Testis (tissue), 3 donors: ENCODE data around the gene LRRC36. TPM values are rescaled to one million over a fixed set of nuclear protein-coding genes. Genes with fewer than 3 reads are reported as not detected.
A peak's percentile ranks its signal among the peaks of the same experiment; 100 is the strongest.

Experiments
- DNase-seq: peaks from one replicate; pipeline ENCODE4 v3.0.0-alpha.2; 2019
- H3K27ac ChIP-seq, 2 donors: fragments of 200-600 bp; sonication (generic); one replicate each; pipeline ENCODE4 v1.5.1; 2019
- H3K27me3 ChIP-seq: fragments of 200-600 bp; sonication (generic); one replicate; pipeline ENCODE4 v1.5.1; 2019
- H3K36me3 ChIP-seq: fragments of 200-600 bp; sonication (generic); one replicate; pipeline ENCODE4 v1.5.1; 2017; ENCODE audit warnings: low read depth; ENCODE audit errors: missing control alignments
- H3K4me1 ChIP-seq: fragments of 200-600 bp; sonication (generic); one replicate; pipeline ENCODE4 v1.5.1; 2019
- H3K4me3 ChIP-seq, 2 donors: fragments of 200-600 bp; sonication (generic); one replicate each; pipeline ENCODE4 v1.5.1; 2017 to 2019
- H3K9me3 ChIP-seq: fragments of 200-600 bp; sonication (generic); one replicate; pipeline ENCODE4 v1.5.1; 2017
- CTCF ChIP-seq, 3 experiments: fragments of 450-650 bp in 2 of 3; fragments of 200-600 bp in 1 of 3; sonication (generic) in 1 of 3; IDR thresholded peaks; one replicate each; pipeline ENCODE4 v1.5.1; 2016 to 2019; ENCODE audit warnings: antibody characterized with exemption in 3 of 3, mild to moderate bottlenecking in 2 of 3, moderate library complexity in 1 of 3
- POLR2A ChIP-seq: fragments of 450-650 bp; IDR thresholded peaks from one replicate; pipeline ENCODE4 v1.6.1; 2017; ENCODE audit warnings: antibody characterized with exemption, mild to moderate bottlenecking, moderate library complexity
- WGBS, 2 donors: methylation state at CpG; one replicate each; pipeline ENCODE4 v1.1.5; 2018; 5-methylcytosine and 5-hydroxymethylcytosine counted together
- intact Hi-C: fragments of 100-400 bp; cut with DNase I; formaldehyde crosslinking; loops from one replicate; pipeline ENCODE4 v1.15.1; 2023; ENCODE audit warnings: low total_unique reads
- polyA plus RNA-seq: library from polyadenylated mRNA; stranded (reverse); fragments of 350-450 nt; fragmentation: Illumina TruSeq; extraction: RNeasy Lipid Tissue Mini Kit (QIAGEN cat#74804); gene quantifications from one replicate; pipeline ENCODE4 v1.2.3, GENCODE V29; 2014; ENCODE audit warnings: low read depth, low replicate concordance; ENCODE audit not compliant: insufficient read depth
- small RNA-seq, 2 donors: library from RNA; depleted of rRNA; stranded (forward); fragments of <200 nt; gene quantifications; one replicate each; pipeline ENCODE3, GENCODE V24; 2016
- total RNA-seq, 2 donors: library from RNA; depleted of rRNA; stranded (reverse); fragments of >200 nt; gene quantifications; one replicate each; pipeline ENCODE4 v1.2.3, GENCODE V29; 2016

Gene LRRC36
- total and polyA plus RNA-seq, 3 donors from 2014 or later, result 28.3 to 94.5 (median 40.9) TPM

GRCh38 chr16:67431775-67432505 lies 105.3 kb downstream of the LRRC36 start:
- H3K4me3 ChIP-seq, result peak overlapping the region in 1 of 2 donors; percentile 22
- no peaks in the 10 kb centered on the region for H3K36me3 ChIP-seq
- H3K27ac ChIP-seq, result peak overlapping the region in 1 of 2 donors; percentile 56
- intact Hi-C loops, result no loop called here
- H3K27me3 ChIP-seq, result no peaks in the 10 kb centered on the region
- no peaks in the 10 kb centered on the region for H3K9me3 ChIP-seq
- H3K4me1 ChIP-seq, result peaks cover 27% of the 10 kb centered on the region
- no peak for TF ChIP-seq POLR2A
- no peak for TF ChIP-seq CTCF (IDR thresholded peaks at IDR 0.05)
- DNase-seq, result no peak
- 20 to 30% methylated on average over 7 to 12 of the region's 13 CpGs for WGBS, 2 donors

- Histone ChIP-seq H3K4me1 (peaks cover 27% of the 10 kb centered on the region), H3K4me3 (no peak overlapping the region), H3K36me3 (no peaks in the 10 kb centered on the region), H3K27ac (no peak overlapping the region), H3K9me3 (no peaks in the 10 kb centered on the region), H3K27me3 (no peaks in the 10 kb centered on the region)
- DNase-seq, result no peak
- intact Hi-C loops, result no loop called here
- WGBS, 2 donors, result 39 to 70% methylated on average over 4 to 5 of the region's 5 CpGs
- TF ChIP-seq CTCF (IDR thresholded peaks at IDR 0.05) (no peak), POLR2A (no peak)
Observed at GRCh38 chr16:67432506-67432890, 105.9 kb downstream of the LRRC36 start.

- Histone ChIP-seq H3K27me3 (no peaks in the 10 kb centered on the region), H3K4me3 (no peak overlapping the region), H3K27ac (no peak overlapping the region), H3K9me3 (no peaks in the 10 kb centered on the region), H3K4me1 (peaks cover 27% of the 10 kb centered on the region), H3K36me3 (no peaks in the 10 kb centered on the region)
- TF ChIP-seq POLR2A (no peak), CTCF (IDR thresholded peaks at IDR 0.05) (no peak)
- DNase-seq, result no peak
- WGBS, 2 donors, result 70 to 85% methylated on average over 5 of the region's 5 CpGs
- intact Hi-C loops, result no loop called here
Observed at GRCh38 chr16:67433131-67433719, 106.6 kb downstream of the LRRC36 start.

Small RNAs within 50 kb of the gene (small RNA-seq; reads per million reads assigned to genes)
- gene RNU1-123P, result 0 reads per million in 2 donors

Other genes with a start within 250 kb of the LRRC36 start
- 10 to 100 TPM; 32.6 to 41.6 TPM for gene PHAF1, start 216.9 kb upstream of the LRRC36 start, total RNA-seq
- 31.2 TPM for gene PHAF1, start 216.9 kb upstream of the LRRC36 start, polyA plus RNA-seq
- 10 to 100 TPM; 18.6 to 24.6 TPM for gene B3GNT9, start 175.8 kb upstream of the LRRC36 start, total RNA-seq
- gene B3GNT9, start 175.8 kb upstream of the LRRC36 start, polyA plus RNA-seq, result 18.0 TPM
- 10 to 100 TPM; 15.9 to 23.9 TPM for gene TRADD, start 166.9 kb upstream of the LRRC36 start, total RNA-seq
- 7.4 TPM for gene TRADD, start 166.9 kb upstream of the LRRC36 start, polyA plus RNA-seq
- 10 to 100 TPM; 20.6 to 26.9 TPM for gene FBXL8, start 166.9 kb upstream of the LRRC36 start, total RNA-seq
- 3.7 TPM for gene FBXL8, start 166.9 kb upstream of the LRRC36 start, polyA plus RNA-seq
- 10 to 100 TPM; 63.4 to 78.3 TPM for gene HSF4, start 162.1 kb upstream of the LRRC36 start, total RNA-seq
- 20.2 TPM for gene HSF4, start 162.1 kb upstream of the LRRC36 start, polyA plus RNA-seq
- gene NOL3, start 156.3 kb upstream of the LRRC36 start, total RNA-seq, result 10 to 100 TPM; 16.2 to 34.9 TPM
- gene NOL3, start 156.3 kb upstream of the LRRC36 start, polyA plus RNA-seq, result 11.8 TPM
- gene MATCAP1, start 142.9 kb upstream of the LRRC36 start, total RNA-seq, result 10 to 100 TPM; 65.1 to 89.4 TPM
- gene MATCAP1, start 142.9 kb upstream of the LRRC36 start, polyA plus RNA-seq, result 44.6 TPM
- 1 to 10 TPM; 5.1 to 9.0 TPM for gene EXOC3L1, start 136.7 kb upstream of the LRRC36 start, total RNA-seq
- gene EXOC3L1, start 136.7 kb upstream of the LRRC36 start, polyA plus RNA-seq, result 2.6 TPM
- gene E2F4, start 134.7 kb upstream of the LRRC36 start, total RNA-seq, result 100 to 1,000 TPM; 110 to 126 TPM
- gene E2F4, start 134.7 kb upstream of the LRRC36 start, polyA plus RNA-seq, result 72.5 TPM
- gene ELMO3, start 127.7 kb upstream of the LRRC36 start, total RNA-seq, result 10 to 100 TPM in 1 of 2 donors, 1 to 10 TPM in 1; 9.3 to 10.5 TPM
- 22.2 TPM for gene ELMO3, start 127.7 kb upstream of the LRRC36 start, polyA plus RNA-seq
- 10 to 100 TPM; 57.4 to 66.8 TPM for gene TMEM208, start 99.7 kb upstream of the LRRC36 start, total RNA-seq
- gene TMEM208, start 99.7 kb upstream of the LRRC36 start, polyA plus RNA-seq, result 55.6 TPM
- gene FHOD1, start 79.3 kb upstream of the LRRC36 start, total RNA-seq, result 10 to 100 TPM; 28.8 to 40.0 TPM
- 17.0 TPM for gene FHOD1, start 79.3 kb upstream of the LRRC36 start, polyA plus RNA-seq
- 10 to 100 TPM in 1 of 2 donors, 1 to 10 TPM in 1; 6.8 to 15.7 TPM for gene SLC9A5, start 77.8 kb upstream of the LRRC36 start, total RNA-seq
- gene SLC9A5, start 77.8 kb upstream of the LRRC36 start, polyA plus RNA-seq, result 4.8 TPM
- gene PLEKHG4, start 47.3 kb upstream of the LRRC36 start, total RNA-seq, result 100 to 1,000 TPM in 1 of 2 donors, 10 to 100 TPM in 1; 86.5 to 137 TPM
- 102 TPM for gene PLEKHG4, start 47.3 kb upstream of the LRRC36 start, polyA plus RNA-seq
- 100 to 1,000 TPM in 1 of 2 donors, 10 to 100 TPM in 1; 59.2 to 102 TPM for gene KCTD19, start 74 bp upstream of the LRRC36 start, total RNA-seq
- gene KCTD19, start 74 bp upstream of the LRRC36 start, polyA plus RNA-seq, result 144 TPM
- 10 to 100 TPM in 1 of 2 donors, 1 to 10 TPM in 1; 9.5 to 17.5 TPM for gene TPPP3, start 66.7 kb downstream of the LRRC36 start, total RNA-seq
- 67.6 TPM for gene TPPP3, start 66.7 kb downstream of the LRRC36 start, polyA plus RNA-seq
- gene ZDHHC1, start 89.7 kb downstream of the LRRC36 start, total RNA-seq, result 10 to 100 TPM; 62.0 to 62.7 TPM
- gene ZDHHC1, start 89.7 kb downstream of the LRRC36 start, polyA plus RNA-seq, result 26.7 TPM
- 1 to 10 TPM; 4.9 to 7.7 TPM for gene HSD11B2, start 104.3 kb downstream of the LRRC36 start, total RNA-seq
- gene HSD11B2, start 104.3 kb downstream of the LRRC36 start, polyA plus RNA-seq, result 11.5 TPM
- gene ATP6V0D1, start 154.3 kb downstream of the LRRC36 start, total RNA-seq, result 100 to 1,000 TPM in 1 of 2 donors, 10 to 100 TPM in 1; 95.0 to 135 TPM
- 165 TPM for gene ATP6V0D1, start 154.3 kb downstream of the LRRC36 start, polyA plus RNA-seq
- gene AGRP, start 156.7 kb downstream of the LRRC36 start, total RNA-seq, result 1 to 10 TPM; 1.2 to 1.7 TPM
- gene AGRP, start 156.7 kb downstream of the LRRC36 start, polyA plus RNA-seq, result not detected
- 100 to 1,000 TPM in 1 of 2 donors, 10 to 100 TPM in 1; 79.4 to 109 TPM for gene RIPOR1, start 202.0 kb downstream of the LRRC36 start, total RNA-seq
- 36.1 TPM for gene RIPOR1, start 202.0 kb downstream of the LRRC36 start, polyA plus RNA-seq
- gene CTCF, start 235.7 kb downstream of the LRRC36 start, total RNA-seq, result 10 to 100 TPM; 45.5 to 47.0 TPM
- gene CTCF, start 235.7 kb downstream of the LRRC36 start, polyA plus RNA-seq, result 25.9 TPM